Islet precursor cell (in vitro differentiated cells): Measurements from ENCODE around the gene IL4.
"Not testable (repeated sequence)": the region's sequence is repeated elsewhere in the genome, so short reads cannot be mapped to it uniquely, and the experiment has no call there.

Experiments used
- DNase-seq: peaks from one replicate; pipeline ENCODE4 v3.0.0-alpha.2; 2018

The IL4 gene

GRCh38 chr5:132673939-132674630 lies at the start of gene IL4:
Gene IL4 (plus strand): TSS chr5:132673989. CDS start chr5:132674051, 62 bp downstream.
- no peak for DNase-seq

- no peak for DNase-seq
Observed at GRCh38 chr5:132627470-132627869, 46.3 kb upstream of the IL4 start.

GRCh38 chr5:132628814-132629213 lies 45.0 kb upstream of the IL4 start:
- DNase-seq: no peak

GRCh38 chr5:132629230-132629944 lies 44.4 kb upstream of the IL4 start:
- DNase-seq: no peak

GRCh38 chr5:132633587-132633986 lies 40.2 kb upstream of the IL4 start:
- DNase-seq: not testable (repeated sequence)

- DNase-seq: no peak
Observed at GRCh38 chr5:132635873-132636272, 37.9 kb upstream of the IL4 start.

- DNase-seq: no peak
Observed at GRCh38 chr5:132637241-132637640, 36.5 kb upstream of the IL4 start.

- DNase-seq: no peak
Observed at GRCh38 chr5:132639706-132640130, 34.1 kb upstream of the IL4 start.

- no peak for DNase-seq
Observed at GRCh38 chr5:132640613-132641012, 33.2 kb upstream of the IL4 start.

- no peak for DNase-seq
Observed at GRCh38 chr5:132641241-132641723, 32.5 kb upstream of the IL4 start.

- no peak for DNase-seq
Observed at GRCh38 chr5:132641841-132642240, 31.9 kb upstream of the IL4 start.

GRCh38 chr5:132644177-132644576 lies 29.6 kb upstream of the IL4 start:
- no peak for DNase-seq

- no peak for DNase-seq
Observed at GRCh38 chr5:132646583-132647266, 27.1 kb upstream of the IL4 start.

- no peak for DNase-seq
Observed at GRCh38 chr5:132647473-132647872, 26.3 kb upstream of the IL4 start.

- no peak for DNase-seq
Observed at GRCh38 chr5:132648355-132648754, 25.4 kb upstream of the IL4 start.

- no peak for DNase-seq
Observed at GRCh38 chr5:132651838-132652469, 21.8 kb upstream of the IL4 start.

- no peak for DNase-seq
Observed at GRCh38 chr5:132653716-132654115, 20.1 kb upstream of the IL4 start.

GRCh38 chr5:132655821-132656773 lies 17.7 kb upstream of the IL4 start:
- no peak for DNase-seq

- DNase-seq: no peak
Observed at GRCh38 chr5:132656774-132657355, 16.9 kb upstream of the IL4 start.

GRCh38 chr5:132657676-132658380 lies 16.0 kb upstream of the IL4 start, which contains the start of gene IL13:
Gene IL13 (plus strand): TSS chr5:132658173. CDS start chr5:132658187, 14 bp downstream.
- DNase-seq: no peak
